ENCODE results near the gene NID1.
A peak's percentile ranks its signal among the peaks of the same experiment; 100 is the strongest.

NID1 gene

GRCh38 chr1:236064674-236065508 lies at the start of gene NID1:
Gene NID1, minus strand, starts transcription at chr1:236065090. Its CDS starts 11 bp downstream, at chr1:236065079.
- DNase-seq (ENCODE audit: extremely low read depth, low read depth): no peak
- TF ChIP-seq CTCF (IDR thresholded peaks at IDR 0.05; ENCODE audit: low read depth, low read length, missing control alignments): peak; percentile 22
- H3K4me3 ChIP-seq (replicated peaks; ENCODE audit: low read depth, low read length): peak within 1 kb of the TSS; percentile 87

GRCh38 chr1:236114076-236114747 lies 49.3 kb upstream of the NID1 start:
- no peak overlapping the region for H3K4me3 ChIP-seq (replicated peaks; ENCODE audit: low read depth, low read length)
- no peak for DNase-seq (ENCODE audit: extremely low read depth, low read depth)
- TF ChIP-seq CTCF (IDR thresholded peaks at IDR 0.05; ENCODE audit: low read depth, low read length, missing control alignments): no peak

- TF ChIP-seq CTCF (IDR thresholded peaks at IDR 0.05; ENCODE audit: low read depth, low read length, missing control alignments): no peak
- no peak overlapping the region for H3K4me3 ChIP-seq (replicated peaks; ENCODE audit: low read depth, low read length)
- DNase-seq (ENCODE audit: extremely low read depth, low read depth): no peak
Observed at GRCh38 chr1:236113324-236114032, 48.6 kb upstream of the NID1 start.

- TF ChIP-seq CTCF (IDR thresholded peaks at IDR 0.05; ENCODE audit: low read depth, low read length, missing control alignments): no peak
- no peak for DNase-seq (ENCODE audit: extremely low read depth, low read depth)
- H3K4me3 ChIP-seq (replicated peaks; ENCODE audit: low read depth, low read length): no peak overlapping the region
Observed at GRCh38 chr1:236112332-236112627, 47.4 kb upstream of the NID1 start.

- H3K4me3 ChIP-seq (replicated peaks; ENCODE audit: low read depth, low read length): no peak overlapping the region
- DNase-seq (ENCODE audit: extremely low read depth, low read depth): no peak
- TF ChIP-seq CTCF (IDR thresholded peaks at IDR 0.05; ENCODE audit: low read depth, low read length, missing control alignments): no peak
Observed at GRCh38 chr1:236111527-236112331, 46.8 kb upstream of the NID1 start.

- no peak overlapping the region for H3K4me3 ChIP-seq (replicated peaks; ENCODE audit: low read depth, low read length)
- no peak for DNase-seq (ENCODE audit: extremely low read depth, low read depth)
- TF ChIP-seq CTCF (IDR thresholded peaks at IDR 0.05; ENCODE audit: low read depth, low read length, missing control alignments): no peak
Observed at GRCh38 chr1:236110137-236110536, 45.2 kb upstream of the NID1 start.
